RPMI8226 (cell line): ENCODE measurements around the gene PLPP4.

Experiments
- DNase-seq: peaks from one replicate; pipeline ENCODE4 v3.0.0-alpha.2; 2015

The PLPP4 gene

GRCh38 chr10:120457431-120458172 is 575 bp downstream of the PLPP4 start:
- DNase-seq, result no peak

DNA sequence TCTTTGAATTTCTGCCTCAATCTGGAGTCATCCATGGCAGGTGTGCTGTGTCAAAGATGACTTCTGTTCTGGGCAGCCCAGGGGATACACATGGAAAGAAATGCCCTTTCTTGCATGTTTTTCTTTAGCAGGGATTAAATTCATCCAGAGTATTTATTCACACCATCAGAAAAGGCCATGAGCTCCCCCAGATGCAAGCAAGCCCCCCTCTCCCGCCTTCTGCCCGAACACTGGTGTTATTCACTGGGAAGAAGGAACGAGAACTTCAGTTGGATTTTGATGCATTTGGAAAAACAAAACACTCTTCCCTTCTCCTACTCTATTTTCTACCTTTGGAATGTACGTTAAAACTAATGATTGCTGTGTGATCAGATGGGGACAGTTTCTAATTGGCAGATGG is 1.4 kb downstream of the PLPP4 start:
- no peak for DNase-seq

GRCh38 chr10:120459185-120459584 is 2.2 kb downstream of the PLPP4 start:
- no peak for DNase-seq

GRCh38 chr10:120460186-120460585 is 3.2 kb downstream of the PLPP4 start:
- no peak for DNase-seq

DNA sequence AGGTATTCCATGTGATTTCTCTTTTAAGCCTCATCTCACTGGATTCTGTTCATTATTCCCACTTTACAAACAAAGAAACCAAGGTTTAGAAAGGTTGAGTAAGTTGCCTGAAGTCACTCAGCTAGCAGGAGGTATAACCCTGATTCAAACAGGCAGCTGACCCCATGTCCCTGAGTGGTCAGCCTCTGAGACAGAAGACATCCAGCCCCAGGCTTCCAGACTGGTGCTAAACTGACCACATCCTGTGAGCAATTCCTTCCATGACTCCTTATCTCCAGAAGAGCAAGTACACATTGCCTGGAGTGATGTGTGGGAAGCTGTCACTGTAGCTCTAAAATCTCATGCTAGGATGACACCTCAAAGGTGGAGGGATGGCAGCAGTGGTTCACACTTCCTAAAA is 3.7 kb downstream of the PLPP4 start:
- no peak for DNase-seq

GRCh38 chr10:120462018-120462682 is 5.1 kb downstream of the PLPP4 start:
- DNase-seq, result no peak

GRCh38 chr10:120465138-120465537 is 8.1 kb downstream of the PLPP4 start:
- DNase-seq, result no peak

- DNase-seq, result no peak
Observed at GRCh38 chr10:120466006-120466405, 9.0 kb downstream of the PLPP4 start.

DNA sequence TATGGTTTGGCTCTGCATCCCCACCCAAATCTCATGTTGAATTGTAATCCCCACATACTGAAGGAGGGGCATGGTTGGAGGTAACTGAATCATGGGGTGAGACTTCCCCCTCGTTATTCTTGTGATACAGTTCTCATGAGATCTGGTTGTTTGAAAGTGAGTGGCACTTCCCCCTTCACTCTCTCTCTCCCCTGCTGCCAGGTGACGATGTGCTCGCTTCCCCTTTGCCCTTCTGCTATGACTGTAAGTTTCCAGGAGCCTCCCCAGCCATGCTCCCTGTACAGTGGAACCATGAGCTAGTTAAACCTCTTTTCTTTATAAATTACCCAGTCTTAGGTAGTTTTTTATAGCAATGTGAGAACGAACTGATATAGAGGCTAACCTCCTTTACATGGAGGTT is 16.6 kb downstream of the PLPP4 start:
- no peak for DNase-seq

GRCh38 chr10:120474956-120475355 is 17.9 kb downstream of the PLPP4 start:
- no peak for DNase-seq

- no peak for DNase-seq
Observed at GRCh38 chr10:120475844-120476791, 19.1 kb downstream of the PLPP4 start.

GRCh38 chr10:120477021-120477742 is 20.2 kb downstream of the PLPP4 start:
- DNase-seq, result no peak

DNA sequence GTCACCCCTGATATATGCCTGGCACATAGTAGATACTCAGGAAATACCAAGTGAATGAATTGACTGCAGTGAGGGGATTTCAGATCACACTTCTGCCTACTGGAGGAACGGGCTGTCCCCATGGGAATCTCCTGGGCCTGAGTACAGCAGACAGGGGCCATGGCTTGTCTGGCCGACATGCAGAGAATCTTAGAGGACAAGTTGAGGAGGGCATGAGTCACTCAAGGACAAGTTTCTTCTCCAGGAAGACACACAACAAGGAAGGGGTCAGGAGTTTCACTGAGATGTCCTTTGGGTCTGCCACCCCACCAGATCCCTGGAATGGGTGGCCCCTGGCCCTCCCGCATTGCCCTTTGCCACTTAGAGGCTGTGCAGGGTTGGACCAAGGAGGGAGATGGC is 20.7 kb downstream of the PLPP4 start:
- DNase-seq, result no peak

DNA sequence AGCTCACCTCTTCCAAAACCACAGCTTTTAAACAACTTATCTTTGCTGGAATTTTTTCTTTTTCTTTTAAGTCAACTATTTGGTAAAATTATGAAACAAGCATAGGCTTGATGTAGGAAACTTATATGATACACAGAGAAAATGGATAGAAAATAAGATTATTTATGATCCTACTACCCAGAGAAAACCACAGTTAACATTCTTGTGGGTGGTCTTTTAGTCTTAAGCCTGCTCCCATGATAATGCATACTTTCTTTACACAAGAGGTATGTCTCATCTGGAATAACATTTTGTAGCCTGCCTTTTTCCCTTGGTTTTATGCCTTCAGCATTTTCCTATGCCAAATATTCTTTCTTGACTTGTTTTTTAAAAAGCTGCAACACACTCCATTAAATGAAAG is 21.4 kb downstream of the PLPP4 start:
- DNase-seq, result no peak

DNA sequence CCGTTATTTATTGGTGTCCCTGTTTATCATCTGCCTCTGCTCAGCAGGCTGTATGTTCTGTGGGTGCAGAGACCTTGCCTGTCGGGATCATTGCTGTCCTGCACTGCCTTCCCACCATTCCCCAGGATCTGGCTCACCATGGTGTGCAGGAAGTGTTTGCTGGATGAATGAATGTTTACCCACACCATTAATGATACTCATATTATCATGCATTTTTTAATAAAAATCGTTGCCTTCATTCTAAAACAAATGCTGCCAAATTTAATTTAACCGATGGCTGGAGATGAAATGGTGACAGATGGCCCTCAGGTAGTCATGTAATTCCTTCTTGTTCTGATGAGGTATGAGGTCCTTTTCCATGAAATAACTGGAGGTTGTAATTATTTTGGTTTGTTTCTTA is 22.5 kb downstream of the PLPP4 start:
- no peak for DNase-seq

GRCh38 chr10:120480065-120480600 is 23.1 kb downstream of the PLPP4 start:
- DNase-seq, result no peak

GRCh38 chr10:120480848-120481247 is 23.8 kb downstream of the PLPP4 start:
- no peak for DNase-seq

DNA sequence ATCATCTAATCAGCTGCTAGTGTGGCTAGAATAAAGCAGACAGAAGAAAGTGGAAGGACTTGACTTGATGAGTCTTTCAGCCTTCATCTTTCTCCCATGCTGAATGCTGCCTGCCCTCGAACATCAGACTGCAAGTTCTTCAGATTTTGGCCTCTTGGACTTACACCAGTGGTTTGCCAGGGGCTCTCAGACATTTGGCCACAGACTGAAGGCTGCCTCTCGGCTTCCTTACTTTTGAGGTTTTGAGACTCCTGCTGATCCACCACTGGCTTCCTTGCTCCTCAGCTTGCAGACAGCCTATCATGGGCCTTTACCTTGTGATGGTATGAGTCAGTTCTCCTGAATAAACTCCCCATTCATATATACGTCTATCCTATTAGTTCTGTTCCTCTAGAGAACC is 26.0 kb downstream of the PLPP4 start:
- DNase-seq, result no peak

DNA sequence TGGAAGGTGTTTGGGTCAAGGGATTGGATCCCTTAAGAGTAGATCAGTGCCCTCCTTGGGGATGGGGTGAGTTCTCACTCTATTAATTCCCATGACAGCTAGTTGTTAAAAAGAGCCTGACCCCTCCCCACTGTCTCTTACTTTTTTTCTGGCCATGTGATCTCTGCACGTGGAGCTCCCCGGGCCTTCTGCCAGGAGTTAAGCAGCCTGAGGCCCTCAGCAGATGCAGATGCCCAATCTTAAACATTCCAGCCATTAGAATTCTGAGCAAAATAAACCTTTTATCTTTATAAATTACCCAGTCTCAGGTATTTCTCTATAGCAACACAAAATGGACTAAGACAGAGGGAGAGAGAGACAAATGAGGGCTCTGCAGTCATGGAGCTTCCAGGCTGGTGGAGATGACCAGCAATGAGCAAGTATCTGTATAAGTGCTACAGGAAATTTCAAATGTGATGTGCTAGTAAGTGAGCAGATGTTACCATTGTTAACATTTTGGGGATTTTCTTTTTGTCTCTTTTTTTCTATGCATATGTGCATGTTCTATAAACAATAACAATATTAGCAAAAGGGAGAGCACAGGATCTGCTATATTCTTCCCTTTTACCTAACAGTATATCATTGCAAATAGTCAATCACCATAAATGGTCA is 26.7 kb downstream of the PLPP4 start:
- no peak for DNase-seq

DNA sequence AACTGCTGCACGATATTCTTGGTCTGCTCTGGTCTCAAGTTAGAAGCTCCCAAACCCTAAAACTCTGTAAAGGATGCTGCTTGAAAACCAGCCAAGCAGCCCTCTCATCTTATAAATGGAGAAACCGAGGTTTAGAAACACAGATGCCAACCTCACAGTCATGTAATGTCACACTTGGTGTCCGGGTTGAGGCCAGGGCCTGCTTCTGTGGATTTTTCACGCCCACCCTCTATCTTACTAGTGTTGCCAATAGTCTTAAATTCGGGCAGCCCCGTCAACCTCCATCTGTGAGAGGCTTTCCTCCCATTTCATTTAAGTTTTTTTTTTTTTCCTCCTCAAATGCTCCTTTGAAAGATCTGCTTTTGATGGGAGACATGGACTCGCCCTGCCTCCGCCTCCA is 28.9 kb downstream of the PLPP4 start:
- DNase-seq, result no peak

DNA sequence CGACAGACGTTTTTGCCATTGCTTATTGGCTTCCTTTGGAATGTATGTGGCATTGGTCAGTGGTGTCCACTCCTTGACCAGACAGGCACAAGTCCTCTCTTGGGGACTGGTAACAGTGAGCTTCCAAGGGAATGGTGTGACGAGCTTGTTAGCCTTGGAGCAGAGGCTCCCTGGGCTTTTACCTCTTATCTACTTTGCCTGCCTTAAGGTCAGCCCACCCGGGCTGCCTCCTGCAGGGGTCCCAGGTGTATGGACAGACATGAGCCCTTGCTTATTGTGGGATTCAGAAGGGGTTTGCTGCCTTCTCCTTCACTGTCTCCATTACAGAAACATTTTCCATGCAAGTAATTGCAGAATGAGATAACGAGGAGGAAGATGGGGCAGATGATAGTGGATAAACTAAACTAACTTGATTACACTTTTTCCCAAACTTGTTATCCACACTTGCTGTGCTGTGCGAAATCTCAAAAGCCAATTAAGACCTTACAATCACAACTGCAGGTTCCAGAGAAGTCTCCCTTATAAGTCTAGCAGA is 29.7 kb downstream of the PLPP4 start:
- DNase-seq, result no peak

GRCh38 chr10:120490288-120490687 is 33.3 kb downstream of the PLPP4 start:
- DNase-seq, result no peak
